ENCODE results near the gene NDUFA7.

NDUFA7 gene

GRCh38 chr19:8261347-8261746 lies 59.8 kb downstream of the NDUFA7 start:
- no peak for DNase-seq

Measured in fibroblast of skin of scalp (primary cell).